Panc1 (cell line): Measurements from ENCODE around the gene PSENEN. TPM values are rescaled to one million over a fixed set of nuclear protein-coding genes. Genes with fewer than 3 reads are reported as not detected.

Experiments used
- ATAC-seq: fragments of 200-7000 bp; cut with Tn5 transposase; 2 replicates; pipeline ENCODE4 v1.9.1; 2020; ENCODE audit warnings: mild to moderate bottlenecking, moderate library complexity
- BruUV-seq: library from RNA; stranded (reverse); fragments of 400-500 nt; replicated peaks from 2 replicates; lab custom pipeline; 2021; lab: Mats Ljungman, UMichigan
- CTCF ChIA-PET: fragments of 300-600 bp; sonication (Branson Sonifier 250); formaldehyde crosslinking; loops from one replicate; lab custom pipeline; 2022; ENCODE audit warnings: antibody characterized with exemption; lab: Charles Lee
- POLR2A ChIA-PET: fragments of 300-600 bp; sonication (Branson Sonifier 250); formaldehyde crosslinking; loops from one replicate; lab custom pipeline; 2022; ENCODE audit warnings: antibody characterized with exemption; lab: Charles Lee
- DNase-seq: peaks from one replicate; pipeline ENCODE4 v3.0.0-alpha.2; 2010; ENCODE audit warnings: low read depth, low spot score
- H3K27ac ChIP-seq: 2 replicates; pipeline ENCODE4 v1.5.1; 2011; ENCODE audit warnings: mild to moderate bottlenecking, low read length, inconsistent platforms
- H3K27me3 ChIP-seq: fragments of 200-500 bp; sonication (Bioruptor generic); 2 replicates; pipeline ENCODE4 v1.6.0; 2014; ENCODE audit warnings: low read length, inconsistent platforms; ENCODE audit not compliant: control insufficient read depth, insufficient read depth
- H3K36me3 ChIP-seq: fragments of 200-500 bp; sonication (Bioruptor generic); 2 replicates; pipeline ENCODE4 v1.5.1; 2014; ENCODE audit warnings: inconsistent platforms, mild to moderate bottlenecking, low read length, moderate library complexity; ENCODE audit not compliant: control insufficient read depth, insufficient read depth
- H3K4me1 ChIP-seq: 2 replicates; pipeline ENCODE4 v1.5.1; 2011; ENCODE audit warnings: inconsistent platforms, mild to moderate bottlenecking, low read length, moderate library complexity; ENCODE audit not compliant: control insufficient read depth, insufficient read depth
- H3K4me3 ChIP-seq, 2 experiments: 2 replicates each; pipeline ENCODE4 v1.5.1; 2011 to 2012; ENCODE audit warnings: low read depth in 2 of 2, low read length in 2 of 2, mild to moderate bottlenecking in 2 of 2, inconsistent platforms in 1 of 2, moderate library complexity in 1 of 2
- H3K9me3 ChIP-seq: fragments of 200-500 bp; sonication (Bioruptor generic); 2 replicates; pipeline ENCODE4 v1.5.1; 2014; ENCODE audit warnings: low read depth, mild to moderate bottlenecking, inconsistent platforms, low read length, moderate library complexity; ENCODE audit not compliant: control insufficient read depth, insufficient read depth
- CTCF ChIP-seq: fragments of 450-650 bp; IDR thresholded peaks from 2 replicates; pipeline ENCODE4 v1.5.1; 2017; ENCODE audit warnings: mild to moderate bottlenecking
- POLR2AphosphoS5 ChIP-seq: IDR thresholded peaks from 2 replicates; pipeline ENCODE4 v1.6.1; 2012; ENCODE audit warnings: mild to moderate bottlenecking, low read depth, low read length, moderate library complexity
- REST ChIP-seq, 2 experiments: IDR thresholded peaks; 2 replicates each; pipeline ENCODE4 v1.6.1; 2011 to 2012; ENCODE audit warnings: low read depth in 2 of 2, control low read depth in 1 of 2, low read length in 1 of 2, mild to moderate bottlenecking in 1 of 2, moderate library complexity in 1 of 2; ENCODE audit not compliant: insufficient read depth in 1 of 2
- SIN3A ChIP-seq: IDR thresholded peaks from 2 replicates; pipeline ENCODE4 v1.6.1; 2012; ENCODE audit warnings: low read depth, mild to moderate bottlenecking, low read length, moderate library complexity, borderline replicate concordance; ENCODE audit not compliant: insufficient read depth
- TCF7L2 ChIP-seq: IDR thresholded peaks from 2 replicates; pipeline ENCODE4 v1.6.1; 2011; ENCODE audit warnings: mild to moderate bottlenecking, low read depth, low read length, inconsistent platforms
- in situ Hi-C: cut with HindIII; loops from 2 replicates; pipeline ENCODE4 v1.10.0; 2016; ENCODE audit warnings: low sequenced_read_pairs, low pct_unique_long_range_greater_than_20kb
- intact Hi-C: fragments of 100-400 bp; cut with micrococcal nuclease; formaldehyde crosslinking; loops from one replicate; pipeline ENCODE4 v1.10.0; 2022; ENCODE audit not compliant: unreplicated experiment
- total RNA-seq: library from RNA; stranded (reverse); gene quantifications from one replicate; pipeline ENCODE4 v1.2.1, GENCODE V29; 2021; ENCODE audit not compliant: unreplicated experiment

PSENEN gene
- total RNA-seq, 1 experiment from 2014 or later = 169 TPM

- no peak overlapping the region for H3K27ac ChIP-seq
- ChIA-PET POLR2A (no interaction called here), CTCF (no interaction called here)
- H3K4me3 ChIP-seq = no peak overlapping the region
- TF ChIP-seq TCF7L2 (no peak), REST (IDR thresholded peaks at IDR 0.05; ENCODE audit: insufficient read depth in 1 of 2, low read depth in 2 of 2, low read length in 1 of 2) (no peak), CTCF (no peak), SIN3A (no peak), POLR2AphosphoS5 (no peak)
- DNase-seq = no peak
- intact Hi-C loops (no loop called here), in situ Hi-C loops (no loop called here)
- no peaks in the 10 kb centered on the region for H3K9me3 ChIP-seq
- BruUV-seq = no TSS peak
- H3K27me3 ChIP-seq = no peaks in the 10 kb centered on the region
- H3K4me1 ChIP-seq = no peaks in the 10 kb centered on the region; the same call in 1 of the 2 replicates
- H3K36me3 ChIP-seq = no peaks in the 10 kb centered on the region
- ATAC-seq = no peak
These were observed 46.4 kb downstream of the PSENEN start for GRCh38 chr19:35791814-35792279.

GRCh38 chr19:35792312-35792711 is 46.9 kb downstream of the PSENEN start:
- CTCF ChIA-PET = no interaction called here

More at GRCh38 chr19:35792312-35792711, 46.9 kb downstream of the PSENEN start:
- Histone ChIP-seq H3K4me3 (no peak overlapping the region), H3K27ac (no peak overlapping the region), H3K4me1 (no peaks in the 10 kb centered on the region; the same call in 1 of the 2 replicates), H3K27me3 (no peaks in the 10 kb centered on the region), H3K36me3 (no peaks in the 10 kb centered on the region), H3K9me3 (no peaks in the 10 kb centered on the region)
- DNase-seq (no peak), ATAC-seq (no peak)
- TF ChIP-seq CTCF (no peak), TCF7L2 (no peak), REST (IDR thresholded peaks at IDR 0.05; ENCODE audit: insufficient read depth in 1 of 2, low read depth in 2 of 2, low read length in 1 of 2) (no peak), POLR2AphosphoS5 (no peak), SIN3A (no peak)
- intact Hi-C loops = no loop called here
- POLR2A ChIA-PET = no interaction called here
- no TSS peak for BruUV-seq
- in situ Hi-C loops = no loop called here
